OCI-LY1 (cell line): ENCODE data around the gene TOM1L2.

Experiments
- CTCF ChIP-seq: fragments of 200-600 bp; sonication (generic), shearing (Covaris generic); IDR thresholded peaks from 2 replicates; pipeline ENCODE4 v1.5.1; 2017; ENCODE audit warnings: mild to moderate bottlenecking, antibody characterized with exemption, low read length, moderate library complexity, mixed read lengths
- EZH2 ChIP-seq: fragments of 200-600 bp; sonication (generic), shearing (Covaris generic); IDR thresholded peaks from 2 replicates; pipeline ENCODE4 v1.8.0; 2017; ENCODE audit warnings: borderline replicate concordance, mixed run types, mild to moderate bottlenecking, antibody characterized with exemption, low read length, moderate library complexity, mixed read lengths

- TF ChIP-seq CTCF (no peak), EZH2 (no peak)
These were observed 24.2 kb downstream of the TOM1L2 start for GRCh38 chr17:17947966-17948365.
